Measurements from ENCODE around the gene FLNB.

The FLNB gene

DNA sequence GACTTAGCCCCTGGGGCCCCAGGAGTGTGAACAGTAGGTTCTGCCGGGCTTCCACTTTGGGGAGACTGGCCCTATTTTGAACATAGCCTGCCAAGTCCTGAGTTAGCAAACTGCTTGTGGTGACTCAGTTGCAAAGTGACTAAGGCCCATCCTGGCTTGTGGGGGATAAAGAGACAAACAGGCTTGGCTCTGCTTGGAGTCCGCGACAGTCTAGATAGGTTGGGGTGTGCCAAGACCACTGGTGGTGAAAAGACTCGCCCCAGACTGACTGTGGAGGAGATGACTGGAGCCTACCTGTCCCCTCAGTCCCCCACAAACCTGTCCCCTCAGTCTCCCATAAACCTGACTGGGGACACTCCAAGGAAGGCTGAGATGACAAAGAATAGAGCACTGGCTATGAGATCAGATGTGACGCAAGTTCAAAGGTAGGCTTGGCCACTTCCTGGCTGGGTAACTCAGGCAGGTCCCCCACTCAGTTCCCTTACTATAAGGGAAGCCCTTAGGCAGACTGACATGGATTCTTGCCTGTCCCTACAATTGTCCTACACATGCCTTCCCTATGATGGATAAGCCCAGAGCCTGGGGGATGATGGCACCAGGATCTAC is 198.3 kb downstream of the FLNB start:
- DNase-seq (ENCODE audit: low spot score): no peak

DNA sequence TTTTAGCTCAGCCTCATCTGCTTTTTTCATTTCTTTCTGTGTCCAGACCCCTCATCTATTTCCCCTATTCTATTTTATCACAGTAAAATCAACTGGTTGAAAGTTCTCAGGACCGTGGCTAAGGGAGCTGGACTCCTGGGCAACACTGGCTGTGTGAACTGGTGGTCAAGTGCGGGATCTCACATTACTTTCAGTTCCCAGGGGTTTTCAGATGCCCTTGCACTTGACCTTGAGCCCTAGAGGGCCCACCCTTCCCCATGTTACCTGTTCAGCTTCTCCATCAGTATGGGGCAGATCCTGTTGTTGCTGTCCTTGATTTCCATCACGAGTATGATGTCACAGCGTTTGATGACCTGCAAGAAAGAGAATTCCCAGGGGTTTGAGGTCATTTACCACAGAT is 199.7 kb downstream of the FLNB start:
- DNase-seq (ENCODE audit: low spot score): no peak

DNA sequence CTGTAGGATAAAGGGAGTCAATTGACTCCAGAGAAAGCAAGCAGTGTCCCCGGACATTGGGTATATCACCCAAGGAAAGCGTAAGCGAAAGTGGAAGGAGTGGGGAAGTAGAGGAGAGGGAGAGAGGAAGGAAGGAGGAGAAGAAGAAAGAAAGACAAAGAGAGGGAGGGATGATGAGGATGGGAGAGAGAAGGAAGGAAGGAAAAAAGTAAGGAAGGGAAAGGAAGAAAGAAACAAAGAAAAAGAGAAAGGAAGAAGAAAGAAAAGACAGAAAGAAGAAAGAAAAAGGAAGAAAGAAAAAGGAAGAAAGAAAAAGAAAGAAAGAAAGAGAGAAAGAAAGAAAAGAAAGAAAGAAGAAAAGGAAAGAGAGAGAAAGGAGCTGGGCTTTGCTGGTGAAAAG is 201.7 kb downstream of the FLNB start:
- DNase-seq (ENCODE audit: low spot score): no peak

DNA sequence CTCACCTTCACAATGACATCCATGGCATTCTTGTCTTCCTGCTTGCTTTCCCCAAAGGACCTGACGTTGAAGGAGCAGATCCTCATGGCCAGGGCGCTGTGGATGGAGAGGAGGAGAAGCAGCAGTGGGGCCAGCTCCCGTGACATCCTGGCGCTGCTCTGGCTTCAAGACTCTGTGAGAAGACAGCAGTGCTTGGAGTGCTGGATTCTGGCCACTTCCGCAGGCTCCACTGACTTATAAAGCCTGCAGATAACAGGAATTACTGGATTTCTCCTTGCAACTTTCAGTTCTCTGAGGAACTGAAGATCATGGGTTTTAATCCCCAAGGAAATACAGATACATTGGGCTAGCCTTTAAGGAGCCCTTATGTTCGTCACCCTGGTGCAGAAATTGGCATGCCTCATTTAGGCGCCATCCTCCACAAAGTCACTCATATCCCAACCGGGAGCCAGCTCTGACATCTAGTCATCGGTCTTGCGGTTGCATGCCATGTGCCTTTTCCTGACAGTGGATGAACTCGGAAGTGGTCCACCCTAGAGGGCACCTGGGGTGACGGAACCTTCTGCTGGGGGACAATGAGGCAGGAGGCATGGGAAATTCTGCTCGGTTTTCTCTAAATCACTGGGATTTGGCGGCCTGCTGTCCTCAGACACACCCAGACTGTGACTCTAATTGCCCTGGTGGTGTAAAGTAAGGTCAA is 202.7 kb downstream of the FLNB start, which contains the start of gene DNASE1L3:
Gene DNASE1L3 (minus strand): TSS at position 212 of the 700 bp plus-strand sequence. CDS start 66 bp downstream, at position 146.
- DNase-seq (ENCODE audit: low spot score): no peak

DNA sequence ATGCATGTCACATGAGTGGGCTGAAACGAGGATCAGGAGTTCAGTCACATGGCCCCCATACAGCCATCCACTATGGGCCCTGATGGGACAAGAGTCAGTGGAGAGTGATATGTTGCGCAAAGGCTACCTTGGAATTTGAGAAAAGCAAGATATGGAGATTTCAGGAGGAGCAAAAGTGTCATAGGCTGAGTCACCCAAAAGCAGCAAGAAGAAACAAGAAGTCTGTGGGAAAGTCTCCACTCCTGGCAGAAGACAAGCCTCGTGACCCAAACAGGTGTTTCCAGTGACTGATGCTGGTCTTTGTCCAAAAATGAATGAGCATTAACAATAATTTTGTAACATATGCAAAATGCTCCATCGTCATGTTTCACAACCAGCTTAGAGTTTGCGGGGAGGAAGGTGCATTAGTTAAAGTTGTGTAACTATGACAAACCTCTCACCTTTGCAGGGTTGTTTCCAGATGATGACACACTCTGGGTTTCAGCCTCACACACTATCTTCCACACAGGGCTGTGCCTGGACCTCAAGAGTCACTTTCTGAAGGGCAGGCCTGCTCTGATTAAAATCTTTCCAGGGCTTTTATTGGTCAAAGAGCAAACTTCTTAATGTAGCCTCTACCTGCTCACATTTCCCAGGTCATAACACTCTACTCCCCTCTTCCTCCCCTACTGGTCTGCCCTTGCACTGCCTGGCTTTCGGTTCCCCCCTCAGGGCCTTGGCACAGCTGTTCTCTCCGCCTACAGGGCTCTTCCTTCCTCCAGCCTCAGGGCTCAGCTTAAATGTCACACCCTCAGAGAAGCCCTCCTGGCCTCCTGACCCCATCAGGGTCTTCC is 206.5 kb downstream of the FLNB start:
- peak; percentile 63 for DNase-seq (ENCODE audit: low spot score)

DNA sequence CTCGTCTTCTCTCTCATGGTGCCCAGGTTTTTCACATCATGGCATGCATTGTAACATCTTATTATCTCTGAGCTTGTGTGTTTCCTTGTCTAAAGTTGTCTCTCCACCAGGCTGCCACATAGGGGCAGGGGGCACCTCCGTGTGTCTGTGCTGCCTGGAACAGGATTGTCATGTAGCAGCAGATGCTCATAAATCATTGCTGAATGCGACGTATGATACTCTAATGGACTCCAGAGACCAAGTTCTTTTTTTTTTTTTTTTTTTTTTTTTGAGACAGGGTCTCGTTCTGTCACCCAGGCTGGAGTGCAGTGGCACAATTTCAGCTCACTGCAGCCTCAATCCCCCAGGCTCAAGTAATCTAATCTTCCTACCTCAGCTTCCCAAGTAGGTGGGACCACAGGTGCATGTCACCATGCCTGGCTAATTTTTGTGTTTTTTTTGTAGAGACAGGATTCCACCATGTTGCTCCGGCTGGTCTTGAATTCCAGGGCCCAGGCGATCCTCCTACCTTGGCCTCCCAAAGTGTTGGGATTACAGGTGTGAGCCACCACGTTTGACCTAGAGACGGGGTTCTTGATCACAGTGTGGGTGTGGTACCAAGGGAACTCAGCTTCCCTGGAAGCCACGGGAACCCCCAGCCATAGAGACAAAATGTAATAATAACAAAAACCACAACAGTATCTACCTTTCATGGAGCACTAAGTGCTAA is 207.2 kb downstream of the FLNB start:
- DNase-seq (ENCODE audit: low spot score): no peak

DNA sequence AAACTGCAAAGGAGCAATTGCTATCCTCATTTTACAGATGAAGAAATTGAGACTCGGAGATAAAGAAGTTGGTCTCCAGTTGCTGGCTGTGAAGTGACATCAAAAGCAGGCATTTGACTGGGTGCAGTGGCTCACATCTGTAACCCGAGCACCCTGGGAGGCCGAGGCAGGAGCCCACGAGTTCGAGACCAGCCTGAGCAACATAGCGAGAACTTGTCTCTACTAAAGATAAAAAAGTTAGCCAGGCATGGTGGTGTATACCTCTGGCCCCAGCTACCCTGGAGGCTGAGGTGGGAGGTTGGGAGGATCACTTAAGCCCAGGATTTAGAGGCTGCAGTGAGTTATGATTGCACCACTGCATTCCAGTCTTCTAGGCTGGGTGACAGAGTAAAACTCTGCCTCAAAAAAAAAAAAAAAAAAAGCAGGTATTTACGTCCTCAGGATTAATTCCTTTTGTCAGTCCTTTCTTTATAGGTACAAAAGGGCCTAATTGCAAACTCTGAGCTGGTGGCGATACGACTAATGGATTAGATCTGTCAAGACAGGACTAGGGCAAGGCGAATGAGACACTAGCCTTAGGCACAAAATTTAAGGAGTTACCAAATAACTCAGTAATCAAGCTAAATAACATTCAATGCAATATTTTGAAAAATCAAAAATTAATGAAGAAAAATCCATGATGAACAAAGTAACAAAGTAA is 208.4 kb downstream of the FLNB start:
- DNase-seq (ENCODE audit: low spot score): no peak

DNA sequence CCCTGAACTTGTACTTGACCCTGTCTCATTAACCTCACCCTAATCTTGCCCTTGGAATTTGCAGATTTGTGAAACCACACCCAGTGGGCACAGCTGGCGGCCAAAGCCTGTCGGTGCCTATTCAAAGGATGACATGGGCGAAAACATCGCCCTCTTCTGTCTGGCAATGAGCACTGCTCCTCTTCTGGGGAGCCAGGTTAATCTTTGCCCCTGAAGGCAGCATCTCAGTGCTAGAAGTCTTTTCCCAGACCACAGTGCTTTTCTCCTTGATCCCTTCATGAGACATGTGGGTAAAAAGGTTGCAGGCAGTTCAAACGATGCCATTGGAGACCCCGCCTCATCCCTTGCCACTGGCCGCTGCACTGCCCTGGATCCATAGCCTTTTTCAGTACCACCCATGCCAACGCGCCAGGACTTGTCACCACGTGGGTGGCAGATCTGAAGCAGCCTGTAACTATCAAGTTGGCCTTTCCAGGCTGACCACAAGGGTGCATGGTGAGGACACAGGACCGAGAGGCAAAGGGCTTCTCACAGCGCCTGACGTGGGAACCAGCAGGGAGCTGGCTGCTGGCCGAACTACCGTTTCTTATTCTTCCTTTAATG is 209.1 kb downstream of the FLNB start:
- DNase-seq (ENCODE audit: low spot score): peak; percentile 87

DNA sequence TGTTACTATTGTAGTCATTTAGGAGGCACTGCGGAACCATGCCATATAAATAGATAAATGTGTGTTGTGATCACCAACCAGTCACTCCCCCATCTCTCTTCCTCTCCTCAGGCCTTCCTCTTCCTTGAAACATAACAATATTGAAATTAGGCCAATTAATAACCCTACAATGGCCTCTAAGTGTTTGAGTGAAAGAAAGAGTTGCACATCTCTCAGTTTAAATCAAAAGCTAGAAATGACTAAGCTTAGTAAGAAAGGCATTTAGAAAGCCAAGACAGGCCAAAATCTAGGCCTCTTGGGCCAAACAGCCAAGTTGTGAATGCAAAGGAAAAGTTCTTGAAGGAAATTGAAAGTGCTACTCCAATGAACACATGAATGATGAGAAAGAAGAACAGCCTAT is 210.7 kb downstream of the FLNB start:
- no peak for DNase-seq (ENCODE audit: low spot score)

Data from NAMALWA (cell line).